ENCODE data around the gene WDR91.

The WDR91 gene

DNA sequence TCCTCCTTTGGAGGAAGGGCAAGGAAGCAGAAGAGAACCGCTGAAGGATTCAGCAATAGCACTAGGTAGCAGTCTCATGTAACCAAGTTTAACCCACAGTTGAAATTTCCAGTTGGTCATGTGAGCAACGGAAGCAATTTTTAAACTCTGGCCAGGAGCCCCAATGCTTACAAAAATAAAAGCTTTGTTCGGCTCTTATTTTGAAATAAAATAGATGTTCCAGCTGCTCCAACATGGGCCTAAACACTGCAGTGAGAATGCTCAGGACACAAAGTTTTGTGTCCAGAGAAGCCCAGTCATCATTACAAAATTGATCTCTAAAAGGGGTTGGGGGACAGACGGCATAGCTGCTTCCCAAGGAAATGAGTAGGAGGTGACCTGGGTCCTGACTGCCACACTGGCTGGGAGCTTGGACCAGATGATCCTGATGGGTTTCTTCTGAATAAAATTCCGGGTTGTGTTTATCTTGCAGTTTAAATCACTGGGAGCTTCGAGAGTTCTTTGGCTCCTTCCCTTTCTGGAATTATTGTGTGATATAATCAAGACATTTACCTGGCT, 63.9 kb downstream of the WDR91 start:
- H4K8ac ChIP-seq (ENCODE audit: low read depth, low read length) = no peak overlapping the region
- DNase-seq (ENCODE audit: low spot score) = no peak

DNA sequence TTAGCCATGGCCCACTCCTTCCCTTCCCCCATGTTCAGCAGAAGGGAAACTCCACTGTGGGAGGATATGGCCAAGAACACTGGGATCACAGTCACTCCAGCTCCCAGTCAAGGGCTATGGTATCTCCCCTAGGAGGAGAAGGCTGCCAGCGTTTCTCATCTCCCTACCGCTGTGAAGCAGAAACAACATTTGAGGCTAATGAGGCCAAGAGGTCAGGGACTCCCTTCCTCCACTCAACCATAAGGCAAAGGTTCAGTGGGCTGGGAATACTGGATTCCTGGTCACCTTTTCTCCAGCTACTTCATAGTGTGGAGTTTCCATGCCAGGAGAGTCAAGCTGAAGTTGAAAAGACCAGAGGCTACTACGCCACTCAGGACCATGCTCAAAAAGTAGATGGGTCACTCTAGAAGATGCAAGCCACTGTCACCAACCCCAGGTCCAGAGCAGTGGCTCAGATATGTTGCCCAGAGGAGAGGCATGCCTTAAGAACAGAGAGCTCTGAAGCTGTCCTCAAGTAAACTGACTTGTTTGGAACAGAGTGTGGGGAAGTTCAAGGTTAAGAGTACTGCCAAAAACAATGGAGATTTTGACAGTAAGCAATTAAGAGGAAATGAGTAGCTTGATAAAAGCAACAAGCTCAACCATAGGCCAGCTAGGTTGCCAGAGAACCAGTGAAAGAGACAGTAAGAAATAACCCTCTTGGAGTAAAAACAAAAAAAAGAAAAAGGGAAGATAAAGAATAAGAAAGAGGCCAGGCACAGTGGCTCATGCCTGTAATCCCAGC, 67.2 kb downstream of the WDR91 start:
- Histone ChIP-seq H4K8ac (ENCODE audit: low read depth, low read length) (no peak overlapping the region), H2AK5ac (ENCODE audit: low read depth, low read length) (no peak overlapping the region)
- WGBS, 2 donors (ENCODE audit: extremely low coverage in 2 of 2, insufficient read length in 2 of 2, insufficient replicate concordance in 1 of 2) = no CpG with 5 or more reads among the region's 3 CpGs

More for the DNA sequence above, 63.9 kb downstream of the WDR91 start:
- Histone ChIP-seq H2BK15ac (ENCODE audit: low read length) (no peak overlapping the region), H4K91ac (ENCODE audit: low read depth, low read length, poor library complexity) (no peak overlapping the region), H3K4me3 (ENCODE audit: low read length in 2 of 2) (no peak overlapping the region), H2BK5ac (ENCODE audit: low read length) (no peak overlapping the region), H3K4me2 (ENCODE audit: insufficient read depth, low read length, poor library complexity, severe bottlenecking) (no peak overlapping the region), H3K14ac (ENCODE audit: low read length) (no peak overlapping the region), H2BK120ac (ENCODE audit: low read depth, low read length) (no peak overlapping the region), H2BK12ac (ENCODE audit: low read length) (no peak overlapping the region), H3K36me3 (replicated peaks in 1 of 2; ENCODE audit: control insufficient read depth in 2 of 2, insufficient read depth in 2 of 2, low read length in 2 of 2) (no peaks in the 10 kb centered on the region), H3K18ac (ENCODE audit: low read length) (no peak overlapping the region), H2AFZ (ENCODE audit: low read length) (no peak overlapping the region), H3K4me1 (ENCODE audit: control insufficient read depth in 2 of 2, insufficient read depth in 1 of 2, low read depth in 1 of 2, low read length in 2 of 2) (no peaks in the 10 kb centered on the region), H3K79me1 (ENCODE audit: low read depth, low read length) (no peaks in the 10 kb centered on the region), H2AK5ac (ENCODE audit: low read depth, low read length) (no peak overlapping the region), H3K9ac (ENCODE audit: low read depth, low read length, poor library complexity) (no peak overlapping the region), H3K27ac (replicated peaks; ENCODE audit: low read length) (no peak overlapping the region), H3K4ac (ENCODE audit: low read length) (no peak overlapping the region), H3K9me3 (replicated peaks in 1 of 2; ENCODE audit: control insufficient read depth in 2 of 2, insufficient read depth in 1 of 2, low read depth in 1 of 2, low read length in 2 of 2) (no peaks in the 10 kb centered on the region), H3K23ac (ENCODE audit: low read depth, low read length, poor library complexity) (no peak overlapping the region), H3K27me3 (ENCODE audit: control insufficient read depth in 3 of 3, insufficient read depth in 3 of 3, low read depth in 1 of 3, low read length in 3 of 3) (no peaks in the 10 kb centered on the region)
- no CpG with 5 or more reads among the region's 6 CpGs for whole genome bisulfite sequencing, 2 donors (ENCODE audit: extremely low coverage in 2 of 2, insufficient read length in 2 of 2, insufficient replicate concordance in 1 of 2)

More for the DNA sequence above, 67.2 kb downstream of the WDR91 start:
- Histone ChIP-seq H3K36me3 (replicated peaks in 1 of 2; ENCODE audit: control insufficient read depth in 2 of 2, insufficient read depth in 2 of 2, low read length in 2 of 2) (no peaks in the 10 kb centered on the region), H3K27me3 (ENCODE audit: control insufficient read depth in 3 of 3, insufficient read depth in 3 of 3, low read depth in 1 of 3, low read length in 3 of 3) (no peaks in the 10 kb centered on the region), H2BK5ac (ENCODE audit: low read length) (no peak overlapping the region), H3K9ac (ENCODE audit: low read depth, low read length, poor library complexity) (no peak overlapping the region), H3K79me1 (ENCODE audit: low read depth, low read length) (no peaks in the 10 kb centered on the region), H2BK15ac (ENCODE audit: low read length) (no peak overlapping the region), H2BK120ac (ENCODE audit: low read depth, low read length) (no peak overlapping the region), H2BK12ac (ENCODE audit: low read length) (no peak overlapping the region), H3K4ac (ENCODE audit: low read length) (no peak overlapping the region), H3K14ac (ENCODE audit: low read length) (no peak overlapping the region), H3K4me1 (ENCODE audit: control insufficient read depth in 2 of 2, insufficient read depth in 1 of 2, low read depth in 1 of 2, low read length in 2 of 2) (no peaks in the 10 kb centered on the region), H3K9me3 (replicated peaks in 1 of 2; ENCODE audit: control insufficient read depth in 2 of 2, insufficient read depth in 1 of 2, low read depth in 1 of 2, low read length in 2 of 2) (no peaks in the 10 kb centered on the region), H3K27ac (replicated peaks; ENCODE audit: low read length) (no peak overlapping the region), H4K91ac (ENCODE audit: low read depth, low read length, poor library complexity) (no peak overlapping the region), H3K18ac (ENCODE audit: low read length) (no peak overlapping the region), H3K23ac (ENCODE audit: low read depth, low read length, poor library complexity) (peak overlapping the region; percentile 44), H3K4me3 (ENCODE audit: low read length in 2 of 2) (no peak overlapping the region), H2AFZ (ENCODE audit: low read length) (no peak overlapping the region), H3K4me2 (ENCODE audit: insufficient read depth, low read length, poor library complexity, severe bottlenecking) (no peak overlapping the region)
- no peak for DNase-seq (ENCODE audit: low spot score)

Small RNA genes within 50 kb of the gene (small RNA-seq; reads per million reads assigned to genes)
- gene MIR6509 (ENCODE audit: insufficient read depth) = 1.2 reads per million
